SK-N-SH (cell line): ENCODE results near the gene HCN1.

Experiments
- CTCF ChIP-seq: fragments of 200-600 bp; sonication (generic); IDR thresholded peaks from 2 replicates; pipeline ENCODE4 v1.6.1; 2017; ENCODE audit warnings: antibody characterized with exemption, mild to moderate bottlenecking, moderate library complexity
- EP300 ChIP-seq, 2 experiments: IDR thresholded peaks; 2 replicates each; pipeline versions ENCODE4 v1.4.0 to v1.6.1; 2012; ENCODE audit warnings: borderline replicate concordance in 1 of 2, low read depth in 1 of 2, low read length in 1 of 2
- POLR2AphosphoS5 ChIP-seq: IDR thresholded peaks from 2 replicates; pipeline ENCODE4 v1.6.1; 2012; ENCODE audit warnings: low read depth, low read length
- REST ChIP-seq: IDR thresholded peaks from 2 replicates; pipeline ENCODE4 v1.6.1; 2012; ENCODE audit warnings: mild to moderate bottlenecking, low read depth, low read length, moderate library complexity
- RXRA ChIP-seq: IDR thresholded peaks from 2 replicates; pipeline ENCODE4 v1.4.0; 2012; ENCODE audit warnings: low read depth, mild to moderate bottlenecking, borderline replicate concordance
- TCF12 ChIP-seq: IDR thresholded peaks from 2 replicates; pipeline ENCODE4 v1.4.0; 2012
- TEAD4 ChIP-seq: IDR thresholded peaks from 2 replicates; pipeline ENCODE4 v1.4.0; 2012; ENCODE audit warnings: mild to moderate bottlenecking, borderline replicate concordance; ENCODE audit not compliant: insufficient read depth
- USF2 ChIP-seq: fragments of 150-350 bp; IDR thresholded peaks from 2 replicates; pipeline ENCODE4 v1.6.1; 2017; ENCODE audit warnings: antibody characterized with exemption, low read length, low read depth, borderline replicate concordance
- TF ChIP-seq, protein P1 (sequence below): IDR thresholded peaks from 2 replicates; pipeline ENCODE4 v1.4.0; 2012; ENCODE audit warnings: low read depth

- TF ChIP-seq REST (no peak), USF2 (no peak), POLR2AphosphoS5 (no peak), EP300 (IDR thresholded peaks at IDR 0.05; ENCODE audit: borderline replicate concordance in 1 of 2, low read depth in 1 of 2, low read length in 1 of 2) (no peak), CTCF (no peak), TEAD4 (no peak), RXRA (no peak), TCF12 (no peak)
- TF ChIP-seq, protein P1, sequence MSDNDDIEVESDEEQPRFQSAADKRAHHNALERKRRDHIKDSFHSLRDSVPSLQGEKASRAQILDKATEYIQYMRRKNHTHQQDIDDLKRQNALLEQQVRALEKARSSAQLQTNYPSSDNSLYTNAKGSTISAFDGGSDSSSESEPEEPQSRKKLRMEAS = no peak
These were observed 3.7 kb downstream of the HCN1 start for GRCh38 chr5:45692481-45692880.
